Measurements from ENCODE around the gene MVB12B.

The MVB12B gene

DNA sequence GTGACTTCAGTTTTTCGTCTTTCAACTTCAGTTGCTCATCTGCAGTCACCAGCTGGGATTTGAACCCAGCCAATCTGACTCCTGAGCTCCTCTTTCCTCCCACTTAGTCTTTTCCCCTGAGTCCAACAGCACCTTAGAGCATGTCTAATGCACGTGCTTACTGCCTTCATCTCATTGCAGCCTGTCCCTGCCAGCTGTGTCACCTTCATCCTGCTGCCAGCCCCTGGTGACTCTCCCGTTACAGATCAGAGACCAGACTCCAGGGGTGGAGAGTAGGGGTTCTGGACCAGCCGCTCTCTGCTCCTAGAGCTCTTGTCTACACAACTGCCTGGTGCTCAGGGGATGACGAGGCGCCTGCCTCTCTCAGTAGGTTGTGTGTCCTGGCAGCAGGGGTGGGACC, 154.2 kb downstream of the MVB12B start:
- no peak overlapping the region for H2AFZ ChIP-seq (ENCODE audit: low read depth, low read length)
- H3K27ac ChIP-seq (ENCODE audit: low read length): no peak overlapping the region
- peaks cover 4% of the 10 kb centered on the region; the same call in 1 of the 2 replicates for H3K9me3 ChIP-seq (ENCODE audit: insufficient read depth, low read length)
- no peak overlapping the region for H3K4me3 ChIP-seq (ENCODE audit: low read length)
- H4K20me1 ChIP-seq (ENCODE audit: insufficient read depth, low read length): peaks cover 2% of the 10 kb centered on the region; the same call in 1 of the 2 replicates
- no peak overlapping the region for H3K9ac ChIP-seq (ENCODE audit: low read length)
- no peaks in the 10 kb centered on the region for H3K79me2 ChIP-seq (ENCODE audit: low read length)
- TF ChIP-seq, protein P1, sequence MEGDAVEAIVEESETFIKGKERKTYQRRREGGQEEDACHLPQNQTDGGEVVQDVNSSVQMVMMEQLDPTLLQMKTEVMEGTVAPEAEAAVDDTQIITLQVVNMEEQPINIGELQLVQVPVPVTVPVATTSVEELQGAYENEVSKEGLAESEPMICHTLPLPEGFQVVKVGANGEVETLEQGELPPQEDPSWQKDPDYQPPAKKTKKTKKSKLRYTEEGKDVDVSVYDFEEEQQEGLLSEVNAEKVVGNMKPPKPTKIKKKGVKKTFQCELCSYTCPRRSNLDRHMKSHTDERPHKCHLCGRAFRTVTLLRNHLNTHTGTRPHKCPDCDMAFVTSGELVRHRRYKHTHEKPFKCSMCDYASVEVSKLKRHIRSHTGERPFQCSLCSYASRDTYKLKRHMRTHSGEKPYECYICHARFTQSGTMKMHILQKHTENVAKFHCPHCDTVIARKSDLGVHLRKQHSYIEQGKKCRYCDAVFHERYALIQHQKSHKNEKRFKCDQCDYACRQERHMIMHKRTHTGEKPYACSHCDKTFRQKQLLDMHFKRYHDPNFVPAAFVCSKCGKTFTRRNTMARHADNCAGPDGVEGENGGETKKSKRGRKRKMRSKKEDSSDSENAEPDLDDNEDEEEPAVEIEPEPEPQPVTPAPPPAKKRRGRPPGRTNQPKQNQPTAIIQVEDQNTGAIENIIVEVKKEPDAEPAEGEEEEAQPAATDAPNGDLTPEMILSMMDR (IDR thresholded peaks at IDR 0.05; ENCODE audit: low read depth, low read length): no peak
- no peak for TF ChIP-seq EZH2phosphoT487 (IDR thresholded peaks at IDR 0.05; ENCODE audit: low read depth)
- no peak overlapping the region for H3K4me2 ChIP-seq (ENCODE audit: low read length)
- no peaks in the 10 kb centered on the region for H3K36me3 ChIP-seq (replicated peaks; ENCODE audit: low read depth, low read length)
- peaks cover 50% of the 10 kb centered on the region for H3K27me3 ChIP-seq (ENCODE audit: low read depth, low read length)
- no peaks in the 10 kb centered on the region for H3K4me1 ChIP-seq (ENCODE audit: low read length)

DNA sequence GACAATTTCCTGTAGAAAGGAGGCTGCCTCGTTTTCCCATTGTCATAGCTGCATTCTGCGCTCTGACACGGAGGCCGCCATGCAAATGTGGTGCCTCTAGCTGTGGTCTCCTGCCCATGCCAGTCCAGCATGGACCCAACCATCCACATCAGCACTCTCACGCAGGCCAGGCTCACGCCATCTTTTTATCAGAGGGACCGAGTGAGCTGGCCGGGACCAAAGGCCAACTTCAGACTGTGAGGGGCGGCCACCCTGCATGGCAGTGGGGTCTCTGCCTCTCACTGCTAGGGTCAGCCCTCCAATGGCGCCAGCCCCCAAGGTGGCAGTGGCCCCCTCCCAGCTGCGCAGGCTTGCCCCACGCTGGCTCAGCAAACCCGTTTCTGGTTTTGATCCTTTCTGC, 155.2 kb downstream of the MVB12B start:
- TF ChIP-seq, protein P1 (IDR thresholded peaks at IDR 0.05; ENCODE audit: low read depth, low read length): no peak
- TF ChIP-seq EZH2phosphoT487 (IDR thresholded peaks at IDR 0.05; ENCODE audit: low read depth): no peak
- peaks cover 2% of the 10 kb centered on the region; the same call in 1 of the 2 replicates for H4K20me1 ChIP-seq (ENCODE audit: insufficient read depth, low read length)
- no peak overlapping the region for H3K4me3 ChIP-seq (ENCODE audit: low read length)
- H3K36me3 ChIP-seq (replicated peaks; ENCODE audit: low read depth, low read length): no peaks in the 10 kb centered on the region
- peaks cover 4% of the 10 kb centered on the region; the same call in 1 of the 2 replicates for H3K9me3 ChIP-seq (ENCODE audit: insufficient read depth, low read length)
- no peak overlapping the region for H2AFZ ChIP-seq (ENCODE audit: low read depth, low read length)
- no peaks in the 10 kb centered on the region for H3K4me1 ChIP-seq (ENCODE audit: low read length)
- no peaks in the 10 kb centered on the region for H3K79me2 ChIP-seq (ENCODE audit: low read length)
- H3K4me2 ChIP-seq (ENCODE audit: low read length): no peak overlapping the region
- no peak overlapping the region for H3K27ac ChIP-seq (ENCODE audit: low read length)
- H3K27me3 ChIP-seq (ENCODE audit: low read depth, low read length): peaks cover 47% of the 10 kb centered on the region
- H3K9ac ChIP-seq (ENCODE audit: low read length): no peak overlapping the region

DNA sequence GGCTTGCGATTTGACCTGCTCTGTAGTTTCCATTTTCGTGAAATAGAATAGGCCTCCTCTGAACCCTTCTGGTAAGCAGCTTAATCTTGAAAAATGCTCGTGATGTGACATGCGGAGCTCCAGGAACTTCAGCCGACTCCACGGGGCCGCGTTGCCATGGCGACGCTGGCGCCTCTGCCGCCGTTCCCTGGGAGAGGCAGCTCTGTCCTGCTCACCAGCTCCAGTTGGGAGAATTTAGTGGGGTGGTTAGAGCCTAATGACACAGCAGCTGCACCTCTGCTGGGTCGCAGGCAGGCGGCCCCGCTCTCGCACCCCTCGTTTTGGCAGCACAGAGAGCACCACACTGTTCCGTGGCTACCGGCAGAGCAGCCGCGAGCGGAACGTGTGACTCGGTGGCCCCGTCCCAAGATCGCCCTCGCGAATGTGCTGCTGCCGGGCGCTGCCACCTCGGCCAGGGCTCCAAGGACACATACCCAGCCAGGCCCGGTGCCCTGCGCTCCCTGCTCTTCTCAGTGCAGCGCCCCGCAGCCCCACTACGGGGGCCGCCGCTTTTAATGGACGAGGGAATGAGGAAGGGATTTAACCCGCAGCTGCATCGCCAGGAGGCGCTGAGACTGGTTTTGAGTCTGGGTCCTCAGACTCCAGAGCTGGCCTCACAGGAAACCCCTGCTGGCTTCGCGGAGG, 155.9 kb downstream of the MVB12B start:
- TF ChIP-seq, protein P1 (IDR thresholded peaks at IDR 0.05; ENCODE audit: low read depth, low read length): no peak
- no peak for TF ChIP-seq EZH2phosphoT487 (IDR thresholded peaks at IDR 0.05; ENCODE audit: low read depth)
- Histone ChIP-seq H3K4me1 (ENCODE audit: low read length) (no peaks in the 10 kb centered on the region), H3K9me3 (ENCODE audit: insufficient read depth, low read length) (no peaks in the 10 kb centered on the region), H3K4me2 (ENCODE audit: low read length) (no peak overlapping the region), H3K27ac (ENCODE audit: low read length) (no peak overlapping the region), H3K9ac (ENCODE audit: low read length) (no peak overlapping the region), H3K36me3 (replicated peaks; ENCODE audit: low read depth, low read length) (no peaks in the 10 kb centered on the region), H3K4me3 (ENCODE audit: low read length) (no peak overlapping the region), H3K79me2 (ENCODE audit: low read length) (no peaks in the 10 kb centered on the region), H2AFZ (ENCODE audit: low read depth, low read length) (no peak overlapping the region), H4K20me1 (ENCODE audit: insufficient read depth, low read length) (peaks cover 2% of the 10 kb centered on the region; the same call in 1 of the 2 replicates), H3K27me3 (ENCODE audit: low read depth, low read length) (peaks cover 41% of the 10 kb centered on the region)

DNA sequence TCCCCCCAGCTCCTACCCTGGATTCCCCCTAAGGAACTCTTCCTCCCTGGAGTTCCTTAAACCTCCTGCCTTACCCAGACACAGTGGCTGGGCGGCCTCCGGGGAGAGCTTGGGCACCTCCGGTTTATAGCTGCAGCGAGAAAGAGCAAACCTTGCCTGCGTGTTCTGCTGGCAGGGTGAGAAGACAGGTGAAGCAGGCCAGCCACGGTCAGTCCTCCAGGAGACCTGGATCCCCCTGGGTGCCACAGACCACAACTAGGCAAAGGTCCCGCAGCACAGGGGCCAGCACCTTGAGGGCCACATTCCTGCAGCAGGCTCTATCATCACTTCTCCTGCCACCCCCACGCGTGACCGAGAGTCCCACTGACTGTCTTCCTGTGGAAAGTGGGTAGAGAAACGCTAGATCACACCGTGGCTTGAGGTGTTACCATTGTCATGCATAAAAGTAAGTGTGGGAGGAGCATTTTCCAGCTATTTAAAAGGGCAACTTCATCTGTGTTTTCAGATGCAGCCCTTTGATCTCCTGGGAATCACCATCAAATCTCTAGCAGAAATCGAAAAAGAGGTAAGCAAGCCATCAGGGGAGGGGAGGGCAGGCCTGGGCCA, 156.9 kb downstream of the MVB12B start:
- no peak overlapping the region for H3K4me2 ChIP-seq (ENCODE audit: low read length)
- no peaks in the 10 kb centered on the region for H3K9me3 ChIP-seq (ENCODE audit: insufficient read depth, low read length)
- no peak overlapping the region for H3K4me3 ChIP-seq (ENCODE audit: low read length)
- no peak for TF ChIP-seq EZH2phosphoT487 (IDR thresholded peaks at IDR 0.05; ENCODE audit: low read depth)
- TF ChIP-seq, protein P1 (IDR thresholded peaks at IDR 0.05; ENCODE audit: low read depth, low read length): no peak
- no peak overlapping the region for H3K9ac ChIP-seq (ENCODE audit: low read length)
- peaks cover 2% of the 10 kb centered on the region; the same call in 1 of the 2 replicates for H4K20me1 ChIP-seq (ENCODE audit: insufficient read depth, low read length)
- H3K27ac ChIP-seq (ENCODE audit: low read length): no peak overlapping the region
- H2AFZ ChIP-seq (ENCODE audit: low read depth, low read length): no peak overlapping the region
- no peaks in the 10 kb centered on the region for H3K79me2 ChIP-seq (ENCODE audit: low read length)
- H3K4me1 ChIP-seq (ENCODE audit: low read length): no peaks in the 10 kb centered on the region
- H3K36me3 ChIP-seq (replicated peaks; ENCODE audit: low read depth, low read length): no peaks in the 10 kb centered on the region
- H3K27me3 ChIP-seq (ENCODE audit: low read depth, low read length): peaks cover 35% of the 10 kb centered on the region

All from OCI-LY3 (cell line).